Epithelial cell of proximal tubule (primary cell): ENCODE data around the gene NME1. TPM values are rescaled to one million over a fixed set of nuclear protein-coding genes. Genes with fewer than 3 reads are reported as not detected.

Experiments used
- DNase-seq: peaks from one replicate; pipeline ENCODE4 v3.0.0-alpha.2; 2011; ENCODE audit warnings: low read depth
- H3K4me3 ChIP-seq: 2 replicates; pipeline ENCODE4 v1.5.1; 2011; ENCODE audit warnings: low read depth, mild to moderate bottlenecking, low read length
- total RNA-seq: library from RNA; depleted of rRNA; stranded (reverse); fragments of >200 nt; gene quantifications from 2 replicates; pipeline ENCODE4 v1.2.3, GENCODE V29; 2015
- TF ChIP-seq, protein P1 (sequence below): conservative IDR thresholded peaks from 2 replicates; pipeline ENCODE4 v1.5.1; 2012; ENCODE audit warnings: low read depth, mild to moderate bottlenecking, low read length

Gene NME1
- total RNA-seq, 1 donor from 2014 or later: 205 TPM

DNA sequence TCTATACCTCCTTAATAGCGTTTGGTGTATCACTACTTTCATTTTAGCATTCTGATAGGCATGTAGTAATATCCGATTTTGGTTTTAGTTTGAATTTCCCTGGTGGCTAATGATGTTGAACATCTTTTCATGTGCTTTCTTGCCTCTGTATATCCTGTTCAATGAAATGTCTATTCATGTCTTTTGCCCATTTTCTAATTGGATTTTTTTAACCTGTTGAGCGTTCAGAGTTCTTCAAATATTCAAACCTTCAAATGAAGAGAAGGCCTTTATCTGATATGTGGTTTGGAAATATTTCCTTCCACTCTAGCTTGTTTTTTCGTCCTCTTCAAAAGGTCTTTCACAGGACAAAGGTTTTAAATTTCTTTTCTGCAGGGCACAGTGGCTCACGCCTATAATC, 2.4 kb upstream of the NME1 start:
- TF ChIP-seq, protein P1, sequence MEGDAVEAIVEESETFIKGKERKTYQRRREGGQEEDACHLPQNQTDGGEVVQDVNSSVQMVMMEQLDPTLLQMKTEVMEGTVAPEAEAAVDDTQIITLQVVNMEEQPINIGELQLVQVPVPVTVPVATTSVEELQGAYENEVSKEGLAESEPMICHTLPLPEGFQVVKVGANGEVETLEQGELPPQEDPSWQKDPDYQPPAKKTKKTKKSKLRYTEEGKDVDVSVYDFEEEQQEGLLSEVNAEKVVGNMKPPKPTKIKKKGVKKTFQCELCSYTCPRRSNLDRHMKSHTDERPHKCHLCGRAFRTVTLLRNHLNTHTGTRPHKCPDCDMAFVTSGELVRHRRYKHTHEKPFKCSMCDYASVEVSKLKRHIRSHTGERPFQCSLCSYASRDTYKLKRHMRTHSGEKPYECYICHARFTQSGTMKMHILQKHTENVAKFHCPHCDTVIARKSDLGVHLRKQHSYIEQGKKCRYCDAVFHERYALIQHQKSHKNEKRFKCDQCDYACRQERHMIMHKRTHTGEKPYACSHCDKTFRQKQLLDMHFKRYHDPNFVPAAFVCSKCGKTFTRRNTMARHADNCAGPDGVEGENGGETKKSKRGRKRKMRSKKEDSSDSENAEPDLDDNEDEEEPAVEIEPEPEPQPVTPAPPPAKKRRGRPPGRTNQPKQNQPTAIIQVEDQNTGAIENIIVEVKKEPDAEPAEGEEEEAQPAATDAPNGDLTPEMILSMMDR: no peak
- no peak for DNase-seq
- no peak overlapping the region for H3K4me3 ChIP-seq

DNA sequence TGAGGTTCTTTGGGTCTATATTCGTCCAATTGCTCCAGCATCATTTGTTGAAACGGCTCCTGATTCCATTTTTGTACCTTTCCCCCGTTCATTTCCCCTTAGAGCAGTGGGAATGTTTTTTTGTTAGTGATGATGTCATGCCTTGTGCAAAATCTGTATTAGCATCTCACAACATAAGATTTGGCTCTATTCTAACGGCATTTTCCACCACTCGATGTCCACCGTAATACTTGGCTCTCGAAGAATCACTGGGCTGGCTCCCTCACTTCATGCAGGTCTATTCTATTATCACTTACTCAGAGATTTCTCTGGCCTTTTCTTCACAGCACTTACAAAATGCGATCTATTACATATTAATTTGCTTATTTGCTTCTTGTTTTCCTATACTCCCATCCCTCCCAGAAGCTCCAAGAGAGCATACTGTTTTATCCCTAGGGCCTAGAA, 571 bp upstream of the NME1 start:
- no peak for DNase-seq
- peak overlapping the region; percentile 46 for H3K4me3 ChIP-seq
- TF ChIP-seq, protein P1: no peak

DNA sequence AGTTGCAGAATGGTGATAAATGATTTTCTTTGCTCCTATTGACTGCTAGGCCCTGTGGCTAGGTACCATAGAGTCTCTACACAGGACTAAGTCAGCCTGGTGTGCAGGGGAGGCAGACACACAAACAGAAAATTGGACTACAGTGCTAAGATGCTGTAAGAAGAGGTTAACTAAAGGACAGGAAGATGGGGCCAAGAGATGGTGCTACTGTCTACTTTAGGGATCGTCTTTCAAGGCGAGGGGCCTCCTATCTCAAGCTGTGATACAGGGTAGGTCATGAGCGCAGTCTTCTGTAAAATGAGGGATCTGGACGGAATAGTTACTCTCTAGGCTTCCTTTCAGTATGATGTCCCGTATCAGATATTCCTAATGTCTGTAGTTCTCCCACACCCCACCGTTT, 817 bp downstream of the NME1 start:
- TF ChIP-seq, protein P1: no peak
- DNase-seq: no peak
- H3K4me3 ChIP-seq: peak overlapping the region; percentile 80

DNA sequence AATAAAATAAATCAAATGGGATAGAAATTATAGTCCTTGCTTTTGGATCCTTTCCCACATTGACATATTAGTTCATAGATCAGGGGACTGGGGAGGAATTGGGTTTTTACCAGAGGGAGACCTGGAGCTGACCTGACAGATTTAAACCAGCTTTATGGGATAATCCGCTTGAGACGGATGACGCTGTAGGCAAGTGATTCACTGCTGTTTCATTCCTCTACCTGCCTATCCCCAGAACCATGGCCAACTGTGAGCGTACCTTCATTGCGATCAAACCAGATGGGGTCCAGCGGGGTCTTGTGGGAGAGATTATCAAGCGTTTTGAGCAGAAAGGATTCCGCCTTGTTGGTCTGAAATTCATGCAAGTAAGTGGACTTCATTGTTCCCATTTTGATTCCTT, 2.1 kb downstream of the NME1 start:
- no peak overlapping the region for H3K4me3 ChIP-seq
- no peak for DNase-seq
- TF ChIP-seq, protein P1: no peak

DNA sequence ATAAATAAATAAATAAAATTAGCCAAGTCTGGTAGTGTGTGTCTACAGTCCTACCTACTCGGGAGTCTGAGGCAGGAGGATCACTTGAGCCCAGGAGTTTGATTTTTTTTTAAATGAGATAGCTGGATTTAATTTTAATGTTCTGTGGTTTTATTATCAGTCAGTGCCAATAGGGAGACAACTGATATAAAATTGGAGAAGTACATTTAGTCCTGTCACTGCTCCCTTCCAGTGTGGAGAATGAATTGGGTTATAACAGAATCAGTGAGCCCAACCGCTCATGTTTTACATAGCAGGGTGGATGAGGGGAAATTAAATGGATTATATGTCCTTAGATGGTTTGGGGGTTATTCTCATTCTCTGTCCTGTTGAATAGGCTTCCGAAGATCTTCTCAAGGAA, 6.2 kb downstream of the NME1 start:
- TF ChIP-seq, protein P1: no peak
- no peak for DNase-seq
- H3K4me3 ChIP-seq: no peak overlapping the region

DNA sequence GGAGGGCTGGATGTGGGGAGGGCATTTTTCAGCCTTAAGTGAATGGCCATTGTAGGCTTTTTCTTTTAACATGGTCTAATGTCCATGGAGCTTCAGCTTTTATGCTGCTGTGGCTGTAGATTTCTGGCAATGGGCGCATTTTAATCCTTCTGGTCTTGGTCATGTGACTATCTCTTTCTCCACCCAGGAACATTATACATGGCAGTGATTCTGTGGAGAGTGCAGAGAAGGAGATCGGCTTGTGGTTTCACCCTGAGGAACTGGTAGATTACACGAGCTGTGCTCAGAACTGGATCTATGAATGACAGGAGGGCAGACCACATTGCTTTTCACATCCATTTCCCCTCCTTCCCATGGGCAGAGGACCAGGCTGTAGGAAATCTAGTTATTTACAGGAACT, 8.2 kb downstream of the NME1 start:
- no peak overlapping the region for H3K4me3 ChIP-seq
- TF ChIP-seq, protein P1: no peak
- DNase-seq: no peak

DNA sequence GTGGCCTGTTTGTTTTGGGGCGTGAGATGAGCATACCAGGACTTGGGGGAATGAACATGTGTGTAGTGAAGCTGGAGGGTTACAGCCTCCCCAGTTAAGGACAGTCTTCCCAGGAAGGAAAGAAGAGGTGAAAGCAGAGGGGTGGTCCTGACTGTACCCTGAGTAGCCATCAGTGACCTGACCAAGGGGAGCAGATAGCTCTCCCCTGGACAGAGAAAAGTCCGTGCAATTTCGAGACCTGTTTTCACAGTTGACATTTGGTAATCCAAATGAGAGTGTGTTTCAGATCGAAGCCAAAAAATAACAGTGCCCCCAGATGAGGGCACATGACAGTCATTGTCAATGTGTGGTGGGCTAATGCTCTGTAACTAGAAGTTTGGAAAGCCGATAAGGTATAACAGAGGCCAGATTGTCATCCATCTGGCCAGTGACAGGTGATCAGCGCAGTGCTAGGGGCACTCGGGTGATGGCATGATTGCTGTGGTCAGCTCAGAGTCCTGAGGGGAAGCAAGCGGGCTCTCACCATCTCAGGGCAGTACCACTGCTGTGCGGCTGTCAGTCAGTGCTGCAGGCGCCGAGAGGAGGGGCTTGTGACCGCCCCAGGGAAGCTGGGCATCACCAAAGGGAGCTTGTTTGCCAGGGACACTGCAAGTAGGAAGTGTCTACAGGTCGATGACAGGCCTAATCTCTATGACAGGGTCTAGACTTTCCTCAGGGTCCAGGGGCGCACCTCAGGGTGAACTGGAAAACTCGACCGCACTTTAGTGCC, 11.7 kb downstream of the NME1 start:
- H3K4me3 ChIP-seq: peak overlapping the region; percentile 95
- no peak for DNase-seq
- TF ChIP-seq, protein P1: no peak
